PFSK-1 (cell line): ENCODE measurements around the gene TNFRSF1A.

Experiments
- FOXP2 ChIP-seq: optimal IDR thresholded peaks from 2 replicates; pipeline ENCODE3; 2011; ENCODE audit warnings: borderline replicate concordance, control low read depth, inconsistent platforms; ENCODE audit not compliant: insufficient read depth; ENCODE audit errors: extremely low read length, extremely low read depth
- POLR2AphosphoS5 ChIP-seq: IDR thresholded peaks from 2 replicates; pipeline ENCODE4 v1.6.1; 2012; ENCODE audit warnings: low read depth, mild to moderate bottlenecking, control low read depth, low read length, moderate library complexity
- REST ChIP-seq, 2 experiments: IDR thresholded peaks; 2 replicates each; pipeline versions ENCODE4 v1.6.1 to v1.8.0; 2011 to 2012; ENCODE audit warnings: low read depth in 2 of 2, low read length in 2 of 2, control low read depth in 1 of 2, inconsistent platforms in 1 of 2, mild to moderate bottlenecking in 1 of 2, moderate library complexity in 1 of 2; ENCODE audit not compliant: insufficient read depth in 1 of 2
- SIN3A ChIP-seq: IDR thresholded peaks from 2 replicates; pipeline ENCODE4 v1.6.1; 2012; ENCODE audit warnings: mild to moderate bottlenecking, low read length, moderate library complexity, borderline replicate concordance; ENCODE audit not compliant: insufficient read depth
- TAF1 ChIP-seq: IDR thresholded peaks from 2 replicates; pipeline ENCODE4 v1.6.1; 2012; ENCODE audit warnings: low read length, control low read depth, borderline replicate concordance; ENCODE audit not compliant: insufficient read depth

The TNFRSF1A gene

GRCh38 chr12:6382371-6382770 lies 40.5 kb upstream of the TNFRSF1A start:
- TF ChIP-seq FOXP2 (no peak), REST (IDR thresholded peaks at IDR 0.05; ENCODE audit: insufficient read depth in 1 of 2, low read depth in 2 of 2, low read length in 2 of 2) (no peak), POLR2AphosphoS5 (no peak), TAF1 (no peak), SIN3A (no peak)

- TF ChIP-seq POLR2AphosphoS5 (no peak), FOXP2 (no peak), SIN3A (no peak)
Observed at GRCh38 chr12:6380141-6381121, 38.6 kb upstream of the TNFRSF1A start.

- no peak for TF ChIP-seq FOXP2
Observed at GRCh38 chr12:6378709-6379472, 37.0 kb upstream of the TNFRSF1A start.

- no peak for TF ChIP-seq REST (IDR thresholded peaks at IDR 0.05; ENCODE audit: insufficient read depth in 1 of 2, low read depth in 2 of 2, low read length in 2 of 2)
- no peak for TF ChIP-seq FOXP2
- TF ChIP-seq TAF1: no peak
- TF ChIP-seq POLR2AphosphoS5: no peak
- TF ChIP-seq SIN3A: no peak
Observed at GRCh38 chr12:6377667-6377994, 35.8 kb upstream of the TNFRSF1A start.

- TF ChIP-seq SIN3A: no peak
- TF ChIP-seq TAF1: no peak
- no peak for TF ChIP-seq POLR2AphosphoS5
- no peak for TF ChIP-seq FOXP2
- no peak for TF ChIP-seq REST (IDR thresholded peaks at IDR 0.05; ENCODE audit: insufficient read depth in 1 of 2, low read depth in 2 of 2, low read length in 2 of 2)
Observed at GRCh38 chr12:6376870-6377666, 35.2 kb upstream of the TNFRSF1A start.
